DOHH2 (cell line): ENCODE data around the gene NDUFAF5.

ENCODE experiments used
- EZH2phosphoT487 ChIP-seq: fragments of 200-600 bp; sonication (generic); IDR thresholded peaks from 2 replicates; pipeline ENCODE4 v1.6.1; 2017; ENCODE audit warnings: borderline replicate concordance, mild to moderate bottlenecking, antibody characterized with exemption, low read length, moderate library complexity, mixed read lengths
- TF ChIP-seq, protein P1 (sequence below): fragments of 200-600 bp; sonication (generic); IDR thresholded peaks from one replicate; pipeline ENCODE4 v1.5.1; 2014; ENCODE audit warnings: antibody characterized with exemption, mild to moderate bottlenecking, low read depth, low read length; ENCODE audit not compliant: poor library complexity, severe bottlenecking

DNA sequence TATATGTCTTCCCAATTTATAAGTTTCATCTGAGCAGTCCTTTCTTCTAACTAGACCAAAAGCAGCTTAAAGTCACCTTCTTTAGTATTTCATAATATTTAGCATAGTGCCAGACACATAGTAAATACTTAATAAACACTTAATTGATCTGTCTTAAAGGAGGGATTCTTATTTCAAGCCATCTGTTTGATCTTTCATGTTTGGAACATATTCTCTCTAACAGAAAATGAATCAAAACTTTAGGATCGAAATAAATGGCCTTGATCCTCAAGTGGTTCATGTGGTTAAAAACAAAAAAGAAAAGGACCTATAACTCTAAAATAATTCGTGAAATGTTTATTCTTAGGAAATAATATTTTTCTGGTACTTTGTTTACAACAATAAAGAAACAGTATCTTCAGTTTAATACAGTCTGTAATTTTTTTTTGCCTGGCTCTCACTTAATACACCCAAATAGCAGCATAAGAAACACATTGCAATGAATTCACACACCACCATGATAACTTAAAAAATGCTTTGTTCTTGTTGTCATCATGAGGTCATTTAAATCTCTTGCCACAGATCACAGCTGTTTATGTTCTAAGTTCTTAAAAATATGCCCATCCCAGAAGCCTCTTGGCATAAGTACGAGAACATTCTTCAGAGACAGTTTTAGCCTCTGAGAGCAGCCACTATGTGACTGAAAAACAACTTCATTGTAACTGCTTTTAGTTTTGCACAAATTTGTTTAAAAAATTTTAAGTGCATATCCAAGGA is 48.2 kb upstream of the NDUFAF5 start:
- TF ChIP-seq, protein P1, sequence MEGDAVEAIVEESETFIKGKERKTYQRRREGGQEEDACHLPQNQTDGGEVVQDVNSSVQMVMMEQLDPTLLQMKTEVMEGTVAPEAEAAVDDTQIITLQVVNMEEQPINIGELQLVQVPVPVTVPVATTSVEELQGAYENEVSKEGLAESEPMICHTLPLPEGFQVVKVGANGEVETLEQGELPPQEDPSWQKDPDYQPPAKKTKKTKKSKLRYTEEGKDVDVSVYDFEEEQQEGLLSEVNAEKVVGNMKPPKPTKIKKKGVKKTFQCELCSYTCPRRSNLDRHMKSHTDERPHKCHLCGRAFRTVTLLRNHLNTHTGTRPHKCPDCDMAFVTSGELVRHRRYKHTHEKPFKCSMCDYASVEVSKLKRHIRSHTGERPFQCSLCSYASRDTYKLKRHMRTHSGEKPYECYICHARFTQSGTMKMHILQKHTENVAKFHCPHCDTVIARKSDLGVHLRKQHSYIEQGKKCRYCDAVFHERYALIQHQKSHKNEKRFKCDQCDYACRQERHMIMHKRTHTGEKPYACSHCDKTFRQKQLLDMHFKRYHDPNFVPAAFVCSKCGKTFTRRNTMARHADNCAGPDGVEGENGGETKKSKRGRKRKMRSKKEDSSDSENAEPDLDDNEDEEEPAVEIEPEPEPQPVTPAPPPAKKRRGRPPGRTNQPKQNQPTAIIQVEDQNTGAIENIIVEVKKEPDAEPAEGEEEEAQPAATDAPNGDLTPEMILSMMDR: no peak
- TF ChIP-seq EZH2phosphoT487: no peak
